ENCODE measurements around the gene ZBTB40.

DNA sequence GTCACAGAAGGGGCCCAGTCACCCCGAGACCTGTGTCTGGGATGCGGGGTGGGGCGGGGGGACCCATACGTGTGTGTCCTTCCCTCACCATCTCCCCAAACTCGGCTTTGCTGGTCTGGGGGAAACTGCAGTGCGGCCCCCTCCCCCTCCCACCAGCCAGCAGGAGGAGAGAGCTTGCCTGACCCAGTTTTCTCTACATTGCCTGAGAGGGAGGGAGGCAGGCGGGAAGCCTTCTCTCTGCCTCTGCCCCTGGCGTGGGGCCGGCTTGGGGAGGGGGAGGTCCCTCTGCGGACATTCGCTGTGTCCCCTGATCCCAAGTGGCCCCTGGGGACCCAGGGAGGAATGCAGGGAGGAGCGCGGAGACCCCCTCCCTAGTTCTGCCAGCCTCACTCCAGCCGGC lies 115.5 kb downstream of the ZBTB40 start:
- TF ChIP-seq, protein P1, sequence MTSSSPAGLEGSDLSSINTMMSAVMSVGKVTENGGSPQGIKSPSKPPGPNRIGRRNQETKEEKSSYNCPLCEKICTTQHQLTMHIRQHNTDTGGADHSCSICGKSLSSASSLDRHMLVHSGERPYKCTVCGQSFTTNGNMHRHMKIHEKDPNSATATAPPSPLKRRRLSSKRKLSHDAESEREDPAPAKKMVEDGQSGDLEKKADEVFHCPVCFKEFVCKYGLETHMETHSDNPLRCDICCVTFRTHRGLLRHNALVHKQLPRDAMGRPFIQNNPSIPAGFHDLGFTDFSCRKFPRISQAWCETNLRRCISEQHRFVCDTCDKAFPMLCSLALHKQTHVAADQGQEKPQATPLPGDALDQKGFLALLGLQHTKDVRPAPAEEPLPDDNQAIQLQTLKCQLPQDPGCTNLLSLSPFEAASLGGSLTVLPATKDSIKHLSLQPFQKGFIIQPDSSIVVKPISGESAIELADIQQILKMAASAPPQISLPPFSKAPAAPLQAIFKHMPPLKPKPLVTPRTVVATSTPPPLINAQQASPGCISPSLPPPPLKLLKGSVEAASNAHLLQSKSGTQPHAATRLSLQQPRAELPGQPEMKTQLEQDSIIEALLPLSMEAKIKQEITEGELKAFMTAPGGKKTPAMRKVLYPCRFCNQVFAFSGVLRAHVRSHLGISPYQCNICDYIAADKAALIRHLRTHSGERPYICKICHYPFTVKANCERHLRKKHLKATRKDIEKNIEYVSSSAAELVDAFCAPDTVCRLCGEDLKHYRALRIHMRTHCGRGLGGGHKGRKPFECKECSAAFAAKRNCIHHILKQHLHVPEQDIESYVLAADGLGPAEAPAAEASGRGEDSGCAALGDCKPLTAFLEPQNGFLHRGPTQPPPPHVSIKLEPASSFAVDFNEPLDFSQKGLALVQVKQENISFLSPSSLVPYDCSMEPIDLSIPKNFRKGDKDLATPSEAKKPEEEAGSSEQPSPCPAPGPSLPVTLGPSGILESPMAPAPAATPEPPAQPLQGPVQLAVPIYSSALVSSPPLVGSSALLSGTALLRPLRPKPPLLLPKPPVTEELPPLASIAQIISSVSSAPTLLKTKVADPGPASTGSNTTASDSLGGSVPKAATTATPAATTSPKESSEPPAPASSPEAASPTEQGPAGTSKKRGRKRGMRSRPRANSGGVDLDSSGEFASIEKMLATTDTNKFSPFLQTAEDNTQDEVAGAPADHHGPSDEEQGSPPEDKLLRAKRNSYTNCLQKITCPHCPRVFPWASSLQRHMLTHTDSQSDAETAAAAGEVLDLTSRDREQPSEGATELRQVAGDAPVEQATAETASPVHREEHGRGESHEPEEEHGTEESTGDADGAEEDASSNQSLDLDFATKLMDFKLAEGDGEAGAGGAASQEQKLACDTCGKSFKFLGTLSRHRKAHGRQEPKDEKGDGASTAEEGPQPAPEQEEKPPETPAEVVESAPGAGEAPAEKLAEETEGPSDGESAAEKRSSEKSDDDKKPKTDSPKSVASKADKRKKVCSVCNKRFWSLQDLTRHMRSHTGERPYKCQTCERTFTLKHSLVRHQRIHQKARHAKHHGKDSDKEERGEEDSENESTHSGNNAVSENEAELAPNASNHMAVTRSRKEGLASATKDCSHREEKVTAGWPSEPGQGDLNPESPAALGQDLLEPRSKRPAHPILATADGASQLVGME (CRISPR knock-in tag; IDR thresholded peaks at IDR 0.05), result no peak
- TF ChIP-seq ESRRA (IDR thresholded peaks at IDR 0.05; ENCODE audit: borderline replicate concordance, low read depth) (no peak), NRF1 (conservative IDR thresholded peaks at IDR 0.05 in 1 of 2, IDR thresholded peaks at IDR 0.05 in 1 of 2) (no peak), SPI1 (IDR thresholded peaks at IDR 0.05; ENCODE audit: borderline replicate concordance, low read depth, low read length) (no peak), DDX20 (tag; IDR thresholded peaks at IDR 0.05; ENCODE audit: low read depth) (no peak), ZNF431 (CRISPR knock-in tag; IDR thresholded peaks at IDR 0.05) (no peak), POLR2A (conservative IDR thresholded peaks at IDR 0.05) (no peak), ZNF24 (IDR thresholded peaks at IDR 0.05) (no peak), EZH2 (IDR thresholded peaks at IDR 0.05; ENCODE audit: borderline replicate concordance, low read depth, low read length) (no peak), CAMTA2 (CRISPR knock-in tag; conservative IDR thresholded peaks at IDR 0.05) (no peak)
- TF ChIP-seq, protein P2, sequence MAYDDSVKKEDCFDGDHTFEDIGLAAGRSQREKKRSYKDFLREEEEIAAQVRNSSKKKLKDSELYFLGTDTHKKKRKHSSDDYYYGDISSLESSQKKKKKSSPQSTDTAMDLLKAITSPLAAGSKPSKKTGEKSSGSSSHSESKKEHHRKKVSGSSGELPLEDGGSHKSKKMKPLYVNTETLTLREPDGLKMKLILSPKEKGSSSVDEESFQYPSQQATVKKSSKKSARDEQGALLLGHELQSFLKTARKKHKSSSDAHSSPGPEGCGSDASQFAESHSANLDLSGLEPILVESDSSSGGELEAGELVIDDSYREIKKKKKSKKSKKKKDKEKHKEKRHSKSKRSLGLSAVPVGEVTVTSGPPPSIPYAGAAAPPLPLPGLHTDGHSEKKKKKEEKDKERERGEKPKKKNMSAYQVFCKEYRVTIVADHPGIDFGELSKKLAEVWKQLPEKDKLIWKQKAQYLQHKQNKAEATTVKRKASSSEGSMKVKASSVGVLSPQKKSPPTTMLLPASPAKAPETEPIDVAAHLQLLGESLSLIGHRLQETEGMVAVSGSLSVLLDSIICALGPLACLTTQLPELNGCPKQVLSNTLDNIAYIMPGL (CRISPR knock-in tag; IDR thresholded peaks at IDR 0.05), result no peak
- TF ChIP-seq, protein P3, sequence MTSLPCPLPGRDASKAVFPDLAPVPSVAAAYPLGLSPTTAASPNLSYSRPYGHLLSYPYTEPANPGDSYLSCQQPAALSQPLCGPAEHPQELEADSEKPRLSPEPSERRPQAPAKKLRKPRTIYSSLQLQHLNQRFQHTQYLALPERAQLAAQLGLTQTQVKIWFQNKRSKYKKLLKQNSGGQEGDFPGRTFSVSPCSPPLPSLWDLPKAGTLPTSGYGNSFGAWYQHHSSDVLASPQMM (CRISPR knock-in tag; IDR thresholded peaks at IDR 0.05), result no peak

Data from K562 (cell line).